Activated naive CD8-positive, alpha-beta T cell treated with anti-CD3 and anti-CD28 coated beads, Interleukin-2, amount 10 ng/mL, durations not matched to agents 7 days and 5 days (primary cell): ENCODE results near the gene MICAL3. TPM values are rescaled to one million over a fixed set of nuclear protein-coding genes. Genes with fewer than 3 reads are reported as not detected.

Experiments used
- ATAC-seq: fragments of 150-1000 bp; cut with Tn5 transposase; one replicate; pipeline ENCODE4 v1.10.0; 2021; ENCODE audit warnings: low read depth, moderate library complexity
- POLR2A ChIA-PET: fragments of 350-600 bp; sonication (Branson Sonifier 250); formaldehyde crosslinking; loops from one replicate; lab custom pipeline; 2021; ENCODE audit warnings: antibody characterized with exemption; lab: Charles Lee
- DNase-seq: peaks from one replicate; pipeline ENCODE4 v3.0.0; 2021
- H3K27ac Mint-ChIP-seq: one replicate; pipeline ENCODE4 v1.8.0; 2022; ENCODE audit warnings: mild to moderate bottlenecking, mixed read lengths
- H3K27me3 Mint-ChIP-seq: one replicate; pipeline ENCODE4 v1.8.0; 2022; ENCODE audit warnings: mild to moderate bottlenecking, moderate library complexity, mixed read lengths
- H3K36me3 Mint-ChIP-seq: one replicate; pipeline ENCODE4 v1.8.0; 2021; ENCODE audit warnings: mild to moderate bottlenecking, mixed read lengths
- H3K4me1 Mint-ChIP-seq: one replicate; pipeline ENCODE4 v1.8.0; 2021; ENCODE audit warnings: mixed read lengths
- H3K4me3 Mint-ChIP-seq: one replicate; pipeline ENCODE4 v1.8.0; 2022; ENCODE audit warnings: mild to moderate bottlenecking, moderate library complexity, mixed read lengths
- H3K9me3 Mint-ChIP-seq: one replicate; pipeline ENCODE4 v1.8.0; 2021; ENCODE audit warnings: mixed read lengths
- total RNA-seq, 2 experiments: library from RNA; stranded (reverse); gene quantifications; one replicate each; pipeline ENCODE4 v1.2.3, GENCODE V29; 2021

The MICAL3 gene
- total RNA-seq, 2 experiments from 2014 or later, result 35.7 to 36.8 TPM

GRCh38 chr22:17761138-17761488, 263.2 kb downstream of the MICAL3 start:
- Mint-ChIP-seq H3K4me3 (no peak overlapping the region), H3K27me3 (peaks cover 5% of the 10 kb centered on the region), H3K4me1 (peaks cover 8% of the 10 kb centered on the region), H3K36me3 (no peaks in the 10 kb centered on the region), H3K27ac (no peak overlapping the region), H3K9me3 (no peaks in the 10 kb centered on the region)
- no peak for ATAC-seq
- DNase-seq, result no peak
- POLR2A ChIA-PET, result no interaction called here

- no peaks in the 10 kb centered on the region for H3K9me3 Mint-ChIP-seq
- H3K36me3 Mint-ChIP-seq, result no peaks in the 10 kb centered on the region
- POLR2A ChIA-PET, result interaction anchor here (0.5 to 1.0 kb wide), 2 partner anchors 31 to 396 kb away, joined by 3 to 7 read pairs; partner anchors contain the start of gene USP18
- DNase-seq, result no peak
- H3K27ac Mint-ChIP-seq, result no peak overlapping the region
- no peaks in the 10 kb centered on the region for H3K4me1 Mint-ChIP-seq
- H3K4me3 Mint-ChIP-seq, result no peak overlapping the region
- peak; percentile 60 for ATAC-seq
- H3K27me3 Mint-ChIP-seq, result no peaks in the 10 kb centered on the region
These were observed 270.0 kb downstream of the MICAL3 start for GRCh38 chr22:17754233-17754925.

GRCh38 chr22:17753401-17753989, 270.9 kb downstream of the MICAL3 start:
- Mint-ChIP-seq H3K4me3 (no peak overlapping the region), H3K27ac (no peak overlapping the region), H3K9me3 (no peaks in the 10 kb centered on the region), H3K4me1 (no peaks in the 10 kb centered on the region), H3K27me3 (no peaks in the 10 kb centered on the region), H3K36me3 (no peaks in the 10 kb centered on the region)
- DNase-seq (no peak), ATAC-seq (no peak)
- POLR2A ChIA-PET, result no interaction called here

- Mint-ChIP-seq H3K36me3 (no peaks in the 10 kb centered on the region), H3K27ac (no peak overlapping the region), H3K4me1 (no peaks in the 10 kb centered on the region), H3K9me3 (no peaks in the 10 kb centered on the region), H3K27me3 (no peaks in the 10 kb centered on the region), H3K4me3 (no peak overlapping the region)
- POLR2A ChIA-PET, result no interaction called here
- DNase-seq, result no peak
- no peak for ATAC-seq
These were observed 272.8 kb downstream of the MICAL3 start for GRCh38 chr22:17751596-17751995.

GRCh38 chr22:17749605-17750395, 274.6 kb downstream of the MICAL3 start:
- POLR2A ChIA-PET, result no interaction called here
- no peaks in the 10 kb centered on the region for H3K9me3 Mint-ChIP-seq

GRCh38 chr22:17748555-17749353, 275.6 kb downstream of the MICAL3 start:
- ATAC-seq, result no peak
- Mint-ChIP-seq H3K4me1 (no peaks in the 10 kb centered on the region), H3K4me3 (no peak overlapping the region), H3K27me3 (no peaks in the 10 kb centered on the region), H3K27ac (no peak overlapping the region), H3K9me3 (no peaks in the 10 kb centered on the region), H3K36me3 (no peaks in the 10 kb centered on the region)
- no peak for DNase-seq
- POLR2A ChIA-PET, result no interaction called here

More at GRCh38 chr22:17749605-17750395, 274.6 kb downstream of the MICAL3 start:
- DNase-seq (no peak), ATAC-seq (no peak)
- H3K36me3 Mint-ChIP-seq, result no peaks in the 10 kb centered on the region
- H3K27me3 Mint-ChIP-seq, result no peaks in the 10 kb centered on the region
- H3K4me3 Mint-ChIP-seq, result no peak overlapping the region
- H3K4me1 Mint-ChIP-seq, result no peaks in the 10 kb centered on the region
- no peak overlapping the region for H3K27ac Mint-ChIP-seq

- H3K27me3 Mint-ChIP-seq, result no peaks in the 10 kb centered on the region
- ATAC-seq (no peak), DNase-seq (no peak)
- H3K9me3 Mint-ChIP-seq, result no peaks in the 10 kb centered on the region
- no peak overlapping the region for H3K4me3 Mint-ChIP-seq
- H3K4me1 Mint-ChIP-seq, result no peaks in the 10 kb centered on the region
- POLR2A ChIA-PET, result no interaction called here
- H3K36me3 Mint-ChIP-seq, result peaks cover 1% of the 10 kb centered on the region
- H3K27ac Mint-ChIP-seq, result no peak overlapping the region
These were observed 277.4 kb downstream of the MICAL3 start for GRCh38 chr22:17746916-17747315.

GRCh38 chr22:17744430-17744829, 279.9 kb downstream of the MICAL3 start:
- Mint-ChIP-seq H3K4me1 (no peaks in the 10 kb centered on the region), H3K27me3 (no peaks in the 10 kb centered on the region), H3K27ac (no peak overlapping the region), H3K36me3 (peaks cover 1% of the 10 kb centered on the region), H3K9me3 (no peaks in the 10 kb centered on the region), H3K4me3 (no peak overlapping the region)
- POLR2A ChIA-PET, result interaction anchor here (2.0 to 2.3 kb wide), 2 partner anchors 29 to 333 kb away, joined by 6 read pairs; partner anchors contain the start of genes BID and PEX26
- DNase-seq, result no peak
- no peak for ATAC-seq

GRCh38 chr22:17743661-17744411, 280.5 kb downstream of the MICAL3 start:
- Mint-ChIP-seq H3K9me3 (no peaks in the 10 kb centered on the region), H3K27ac (no peak overlapping the region), H3K36me3 (peaks cover 2% of the 10 kb centered on the region), H3K4me1 (no peaks in the 10 kb centered on the region), H3K27me3 (no peaks in the 10 kb centered on the region), H3K4me3 (no peak overlapping the region)
- POLR2A ChIA-PET, result interaction anchor here (2.0 to 2.3 kb wide), 2 partner anchors 30 to 334 kb away, joined by 6 read pairs; partner anchors contain the start of genes BID and PEX26
- DNase-seq, result no peak
- no peak for ATAC-seq

GRCh38 chr22:17742527-17742902, 281.8 kb downstream of the MICAL3 start:
- H3K4me1 Mint-ChIP-seq, result no peaks in the 10 kb centered on the region
- H3K27me3 Mint-ChIP-seq, result no peaks in the 10 kb centered on the region
- DNase-seq (peak; percentile 71), ATAC-seq (peak; percentile 82)
- H3K36me3 Mint-ChIP-seq, result peaks cover 3% of the 10 kb centered on the region
- POLR2A ChIA-PET, result interaction anchor here (0.6 to 1.2 kb wide), 3 partner anchors 42 to 104 kb away, joined by 3 to 5 read pairs (median 4); partner anchors contain the start of gene BCL2L13
- no peak overlapping the region for H3K4me3 Mint-ChIP-seq
- H3K27ac Mint-ChIP-seq, result no peak overlapping the region
- H3K9me3 Mint-ChIP-seq, result no peaks in the 10 kb centered on the region

GRCh38 chr22:17741866-17742526, 282.4 kb downstream of the MICAL3 start:
- Mint-ChIP-seq H3K4me3 (no peak overlapping the region), H3K9me3 (no peaks in the 10 kb centered on the region), H3K36me3 (peaks cover 3% of the 10 kb centered on the region), H3K27ac (no peak overlapping the region), H3K4me1 (no peaks in the 10 kb centered on the region), H3K27me3 (no peaks in the 10 kb centered on the region)
- no peak for DNase-seq
- ATAC-seq, result no peak
- POLR2A ChIA-PET, result interaction anchor here (0.8 to 1.2 kb wide), 2 partner anchors 43 to 103 kb away, joined by 3 to 4 read pairs; partner anchors contain the start of gene BCL2L13
